Thyroid gland (tissue), 4 donors: ENCODE data around the gene VAMP5.

Experiments used
- POLR2A ChIP-seq, 2 donors: fragments of 450-650 bp; IDR thresholded peaks; one replicate each; pipeline ENCODE4 v1.6.1; 2017; ENCODE audit warnings: antibody characterized with exemption in 2 of 2, mild to moderate bottlenecking in 2 of 2, moderate library complexity in 1 of 2
- TF ChIP-seq, protein P1 (sequence below), 6 experiments: fragments of 200-600 bp in 3 of 6; fragments of 450-650 bp in 3 of 6; sonication (generic) in 3 of 6; IDR thresholded peaks; one replicate each; pipeline ENCODE4 v1.5.1; 2016 to 2019; ENCODE audit warnings: antibody characterized with exemption in 6 of 6, mild to moderate bottlenecking in 2 of 6, inconsistent platforms in 1 of 6, moderate library complexity in 1 of 6

GRCh38 chr2:85601771-85602475 is 17.7 kb downstream of the VAMP5 start:
- TF ChIP-seq, protein P1, sequence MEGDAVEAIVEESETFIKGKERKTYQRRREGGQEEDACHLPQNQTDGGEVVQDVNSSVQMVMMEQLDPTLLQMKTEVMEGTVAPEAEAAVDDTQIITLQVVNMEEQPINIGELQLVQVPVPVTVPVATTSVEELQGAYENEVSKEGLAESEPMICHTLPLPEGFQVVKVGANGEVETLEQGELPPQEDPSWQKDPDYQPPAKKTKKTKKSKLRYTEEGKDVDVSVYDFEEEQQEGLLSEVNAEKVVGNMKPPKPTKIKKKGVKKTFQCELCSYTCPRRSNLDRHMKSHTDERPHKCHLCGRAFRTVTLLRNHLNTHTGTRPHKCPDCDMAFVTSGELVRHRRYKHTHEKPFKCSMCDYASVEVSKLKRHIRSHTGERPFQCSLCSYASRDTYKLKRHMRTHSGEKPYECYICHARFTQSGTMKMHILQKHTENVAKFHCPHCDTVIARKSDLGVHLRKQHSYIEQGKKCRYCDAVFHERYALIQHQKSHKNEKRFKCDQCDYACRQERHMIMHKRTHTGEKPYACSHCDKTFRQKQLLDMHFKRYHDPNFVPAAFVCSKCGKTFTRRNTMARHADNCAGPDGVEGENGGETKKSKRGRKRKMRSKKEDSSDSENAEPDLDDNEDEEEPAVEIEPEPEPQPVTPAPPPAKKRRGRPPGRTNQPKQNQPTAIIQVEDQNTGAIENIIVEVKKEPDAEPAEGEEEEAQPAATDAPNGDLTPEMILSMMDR (IDR thresholded peaks at IDR 0.05) = no peak
- TF ChIP-seq POLR2A (IDR thresholded peaks at IDR 0.05) = no peak
